ENCODE data around the gene PRSS12.
"Not testable (repeated sequence)": the region's sequence is repeated elsewhere in the genome, so short reads cannot be mapped to it uniquely, and the experiment has no call there.

PRSS12 gene, protein sequence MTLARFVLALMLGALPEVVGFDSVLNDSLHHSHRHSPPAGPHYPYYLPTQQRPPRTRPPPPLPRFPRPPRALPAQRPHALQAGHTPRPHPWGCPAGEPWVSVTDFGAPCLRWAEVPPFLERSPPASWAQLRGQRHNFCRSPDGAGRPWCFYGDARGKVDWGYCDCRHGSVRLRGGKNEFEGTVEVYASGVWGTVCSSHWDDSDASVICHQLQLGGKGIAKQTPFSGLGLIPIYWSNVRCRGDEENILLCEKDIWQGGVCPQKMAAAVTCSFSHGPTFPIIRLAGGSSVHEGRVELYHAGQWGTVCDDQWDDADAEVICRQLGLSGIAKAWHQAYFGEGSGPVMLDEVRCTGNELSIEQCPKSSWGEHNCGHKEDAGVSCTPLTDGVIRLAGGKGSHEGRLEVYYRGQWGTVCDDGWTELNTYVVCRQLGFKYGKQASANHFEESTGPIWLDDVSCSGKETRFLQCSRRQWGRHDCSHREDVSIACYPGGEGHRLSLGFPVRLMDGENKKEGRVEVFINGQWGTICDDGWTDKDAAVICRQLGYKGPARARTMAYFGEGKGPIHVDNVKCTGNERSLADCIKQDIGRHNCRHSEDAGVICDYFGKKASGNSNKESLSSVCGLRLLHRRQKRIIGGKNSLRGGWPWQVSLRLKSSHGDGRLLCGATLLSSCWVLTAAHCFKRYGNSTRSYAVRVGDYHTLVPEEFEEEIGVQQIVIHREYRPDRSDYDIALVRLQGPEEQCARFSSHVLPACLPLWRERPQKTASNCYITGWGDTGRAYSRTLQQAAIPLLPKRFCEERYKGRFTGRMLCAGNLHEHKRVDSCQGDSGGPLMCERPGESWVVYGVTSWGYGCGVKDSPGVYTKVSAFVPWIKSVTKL

DNA sequence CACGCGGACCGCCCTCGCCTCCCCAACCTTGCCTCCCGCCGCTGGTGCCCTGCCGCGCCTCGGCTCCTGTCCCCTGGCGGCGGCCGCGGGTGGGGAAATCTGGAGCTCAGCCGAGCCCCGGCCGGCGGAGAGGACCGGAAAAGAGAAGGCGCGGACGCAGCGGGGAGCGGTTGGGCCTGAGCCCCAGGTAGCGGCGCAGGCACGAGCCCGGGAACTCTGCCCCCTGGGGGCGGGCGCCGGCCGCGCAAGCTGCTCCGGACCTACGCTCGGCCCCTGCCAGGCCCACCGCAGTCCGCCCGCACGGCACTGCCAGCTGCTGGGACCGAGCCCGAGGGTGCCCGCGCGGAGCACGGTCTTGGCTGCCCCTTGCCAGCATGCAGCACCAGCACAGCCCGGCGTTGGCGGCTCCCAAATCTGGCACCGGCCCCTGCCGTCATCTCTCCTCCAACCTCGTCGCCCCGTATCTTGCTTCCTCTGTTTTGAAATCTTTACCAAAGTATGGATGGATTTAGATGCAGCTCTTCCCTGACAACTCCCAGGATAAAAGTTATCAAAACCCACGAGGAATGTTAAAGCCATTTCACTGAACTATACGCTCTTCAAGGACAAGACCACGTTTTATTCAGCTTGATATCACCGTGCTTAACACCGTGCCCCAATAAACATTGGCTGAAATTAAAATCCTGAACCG lies at the start of gene PRSS12:
Gene PRSS12 (minus strand): TSS at position 161 of the 691 bp plus-strand sequence. CDS start 283 bp downstream, outside the sequence.
- no peaks in the 10 kb centered on the region for H3K36me3 Mint-ChIP-seq
- peak within 1 kb of the TSS; percentile 72 to 77 for H3K4me3 Mint-ChIP-seq
- H3K4me1 Mint-ChIP-seq = peaks cover 8 to 9% of the 10 kb centered on the region in 2 donors
- no peaks in the 10 kb centered on the region for H3K9me3 Mint-ChIP-seq
- peaks cover 60 to 73% of the 10 kb centered on the region in 2 donors for H3K27me3 Mint-ChIP-seq
- peak; percentile 52 for DNase-seq
- H3K27ac Mint-ChIP-seq = peak within 1 kb of the TSS; percentile 59
- ATAC-seq (replicated peaks) = peak; percentile 93 to 94

DNA sequence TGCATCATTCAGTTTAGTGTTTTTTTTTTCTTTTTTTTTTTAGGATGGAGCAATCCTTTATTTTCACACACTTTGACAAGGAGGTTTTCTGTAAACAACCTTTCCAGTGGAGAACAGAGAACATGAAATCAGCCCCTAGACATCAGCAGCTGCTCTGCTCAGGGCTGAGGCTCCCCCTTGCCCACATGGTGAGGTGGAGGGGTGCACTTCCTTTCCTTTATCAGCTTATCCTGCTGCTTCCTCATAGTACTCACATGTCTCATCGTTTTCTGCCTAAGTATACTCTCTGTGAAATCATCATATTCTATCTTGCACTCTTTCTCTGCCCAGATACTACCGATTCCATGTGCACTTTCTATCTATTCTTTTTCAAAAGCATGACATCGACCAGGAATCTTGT lies 47.6 kb upstream of the PRSS12 start:
- DNase-seq (no peak), ATAC-seq (replicated peaks) (no peak)
- Mint-ChIP-seq H3K27ac (no peak overlapping the region), H3K4me3 (no peak overlapping the region), H3K4me1 (peaks cover 0 to 8% of the 10 kb centered on the region in 2 donors), H3K27me3 (peaks cover 12 to 14% of the 10 kb centered on the region in 2 donors), H3K36me3 (no peaks in the 10 kb centered on the region), H3K9me3 (peaks cover 1 to 4% of the 10 kb centered on the region in 2 donors)

DNA sequence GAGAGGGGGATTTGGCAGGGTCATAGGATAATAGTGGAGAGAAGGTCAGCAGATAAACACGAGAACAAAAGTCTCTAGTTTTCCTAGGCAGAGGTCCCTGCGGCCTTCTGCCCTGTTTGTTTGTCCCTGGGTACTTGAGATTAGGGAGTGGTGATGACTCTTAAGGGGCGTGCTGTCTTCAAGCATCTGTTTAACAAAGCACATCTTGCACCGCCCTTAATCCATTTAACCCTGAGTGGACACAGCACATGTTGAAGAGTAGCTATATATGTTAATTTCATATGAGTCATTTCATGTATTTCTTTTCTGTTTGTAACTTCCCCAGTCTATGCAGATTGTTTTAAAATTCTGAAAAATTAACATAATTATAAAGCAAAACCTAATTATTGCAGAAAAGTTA lies 47.1 kb upstream of the PRSS12 start:
- H3K4me1 Mint-ChIP-seq; H3K36me3 Mint-ChIP-seq; DNase-seq; H3K27ac Mint-ChIP-seq; H3K9me3 Mint-ChIP-seq; H3K4me3 Mint-ChIP-seq; ATAC-seq (replicated peaks): not testable (repeated sequence)
- peaks cover 11 to 14% of the 10 kb centered on the region in 2 donors for H3K27me3 Mint-ChIP-seq

DNA sequence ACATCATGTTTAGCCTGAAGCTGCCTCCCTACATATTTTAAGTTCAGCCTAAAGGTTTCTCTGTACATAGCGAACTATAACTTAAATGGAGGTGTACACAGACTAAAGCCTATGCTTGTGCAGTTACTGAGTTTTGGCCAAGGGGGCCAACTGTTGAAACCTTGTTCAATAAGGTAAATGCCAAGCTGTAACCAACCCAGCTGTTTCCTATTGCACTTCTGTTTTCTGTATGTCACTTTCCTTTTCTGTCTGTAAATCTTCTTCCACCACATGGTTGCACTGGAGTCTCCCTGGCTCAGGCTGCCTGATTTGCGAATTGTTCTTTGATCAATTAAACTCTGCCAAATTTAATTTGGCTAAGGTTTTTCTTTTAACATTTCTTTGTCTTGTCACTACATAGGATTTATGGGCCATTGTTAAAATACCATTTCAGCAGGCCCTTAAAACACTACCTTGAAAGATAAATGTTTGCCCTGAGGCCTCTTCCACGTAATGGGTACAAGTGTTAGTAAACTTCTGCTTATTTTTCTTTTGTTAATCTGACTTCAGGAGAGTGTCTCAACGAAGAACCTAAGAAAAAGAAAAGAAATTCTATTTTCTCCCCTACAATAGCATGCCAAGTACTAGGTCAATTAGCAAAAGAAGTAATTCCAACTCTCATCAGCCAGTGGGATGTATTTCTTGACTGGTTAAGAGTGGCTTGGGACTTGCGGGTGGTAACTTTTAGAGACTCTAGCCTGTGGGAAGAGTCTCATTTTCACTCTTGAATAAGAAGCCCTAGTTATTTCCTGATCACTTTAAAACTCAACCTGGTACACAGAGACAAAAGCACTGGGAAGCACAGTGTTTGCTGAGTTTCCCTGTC lies 45.7 kb upstream of the PRSS12 start:
- DNase-seq (no peak), ATAC-seq (replicated peaks) (peak; percentile 90 to 93)
- no peaks in the 10 kb centered on the region for H3K36me3 Mint-ChIP-seq
- peaks cover 0 to 1% of the 10 kb centered on the region in 2 donors for H3K9me3 Mint-ChIP-seq
- no peak overlapping the region for H3K27ac Mint-ChIP-seq
- peaks cover 8 to 14% of the 10 kb centered on the region in 2 donors for H3K27me3 Mint-ChIP-seq
- H3K4me3 Mint-ChIP-seq = peak overlapping the region in 1 of 2 donors; percentile 43
- H3K4me1 Mint-ChIP-seq = peaks cover 0 to 8% of the 10 kb centered on the region in 2 donors

DNA sequence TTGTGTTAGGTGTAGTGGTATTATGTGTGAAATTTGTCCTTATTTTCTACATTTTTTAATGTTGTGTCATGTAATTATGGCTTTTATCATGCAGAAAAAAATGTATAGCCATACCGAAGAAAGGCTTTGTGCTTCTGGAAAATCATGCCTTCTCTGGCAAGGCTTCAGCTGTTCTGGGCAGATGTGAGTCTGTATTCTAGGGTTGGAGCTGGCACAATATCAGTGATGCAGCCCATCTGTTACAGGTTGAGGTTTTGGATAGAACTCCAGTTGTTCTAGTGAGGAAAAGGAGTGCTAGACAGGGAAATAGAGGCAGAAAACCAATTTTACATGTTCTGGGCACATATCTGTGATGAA lies 44.8 kb upstream of the PRSS12 start:
- H3K4me3 Mint-ChIP-seq = no peak overlapping the region
- H3K9me3 Mint-ChIP-seq = peaks cover 4% of the 10 kb centered on the region in 2 donors
- no peak for ATAC-seq (replicated peaks)
- H3K27ac Mint-ChIP-seq = no peak overlapping the region
- no peak for DNase-seq
- H3K27me3 Mint-ChIP-seq = peaks cover 12 to 20% of the 10 kb centered on the region in 2 donors
- H3K4me1 Mint-ChIP-seq = peaks cover 0 to 8% of the 10 kb centered on the region in 2 donors
- H3K36me3 Mint-ChIP-seq = no peaks in the 10 kb centered on the region

DNA sequence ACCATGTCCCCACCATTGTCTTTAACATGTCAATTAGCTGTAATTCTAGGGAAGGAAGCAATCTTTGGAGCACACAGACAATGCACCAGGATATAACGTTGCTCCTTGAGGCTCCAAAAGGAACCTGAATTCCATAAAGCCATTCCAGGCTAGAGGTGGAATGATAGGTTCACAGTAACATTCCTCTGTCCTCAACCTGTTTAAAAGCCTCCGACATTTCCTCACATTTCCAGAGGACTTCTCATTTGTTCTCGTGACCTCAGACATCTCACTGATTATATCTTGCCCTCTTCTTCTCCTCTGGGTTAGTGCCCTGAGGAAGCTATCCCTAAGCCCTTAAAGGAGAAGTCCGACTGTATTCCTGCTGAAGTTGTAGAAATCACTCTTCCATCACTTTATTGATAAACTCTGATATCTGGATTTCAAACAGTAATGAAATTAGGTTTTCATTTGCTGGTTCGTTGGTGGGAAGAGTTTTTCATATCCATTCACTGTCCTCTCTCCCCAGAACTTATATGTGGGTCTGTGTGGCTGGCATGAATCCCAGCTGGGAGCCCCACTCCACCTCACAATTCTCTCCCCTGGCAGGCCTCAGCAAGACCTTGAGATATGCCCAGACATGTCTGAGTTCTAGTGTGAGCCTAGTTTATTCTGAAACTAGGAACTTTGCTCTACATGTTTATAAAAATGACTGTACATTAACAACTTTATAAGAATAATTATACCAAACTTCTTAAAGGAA lies 44.2 kb upstream of the PRSS12 start:
- peaks cover 12 to 20% of the 10 kb centered on the region in 2 donors for H3K27me3 Mint-ChIP-seq
- H3K4me3 Mint-ChIP-seq = no peak overlapping the region
- no peak for DNase-seq
- ATAC-seq (replicated peaks) = no peak
- no peaks in the 10 kb centered on the region for H3K36me3 Mint-ChIP-seq
- peaks cover 3 to 6% of the 10 kb centered on the region in 2 donors for H3K9me3 Mint-ChIP-seq
- peak overlapping the region; percentile 51 for H3K27ac Mint-ChIP-seq
- peaks cover 0 to 8% of the 10 kb centered on the region in 2 donors for H3K4me1 Mint-ChIP-seq

DNA sequence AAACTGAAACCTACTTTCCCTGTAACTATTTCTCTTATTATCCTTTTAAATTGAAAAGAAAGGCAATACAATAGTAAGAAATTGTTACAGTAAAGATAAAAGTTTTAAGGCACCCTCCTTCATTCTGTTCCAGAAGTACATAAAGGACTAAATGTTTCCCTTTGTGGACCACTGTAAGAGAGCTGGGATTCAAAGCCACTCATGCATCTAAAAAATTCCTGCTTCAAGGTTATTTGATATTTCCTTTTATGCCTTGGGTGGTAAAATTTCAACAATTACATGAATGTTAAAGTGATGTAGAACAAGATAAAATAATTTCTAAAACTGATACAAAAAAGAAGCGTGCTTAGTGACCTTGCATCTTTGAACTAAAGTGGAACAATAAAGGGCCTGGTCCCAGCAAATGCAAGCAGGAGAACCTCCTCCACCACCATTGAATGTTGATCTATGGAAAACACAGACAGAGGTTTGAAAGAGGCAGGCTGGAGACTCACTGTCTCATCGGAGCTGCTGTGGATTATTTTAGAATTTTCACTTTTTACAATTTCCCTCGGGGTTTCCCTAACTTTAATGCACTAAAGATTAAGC lies 42.3 kb upstream of the PRSS12 start:
- ATAC-seq (replicated peaks) (no peak), DNase-seq (no peak)
- no peak overlapping the region for H3K4me3 Mint-ChIP-seq
- H3K4me1 Mint-ChIP-seq = peaks cover 0 to 8% of the 10 kb centered on the region in 2 donors
- peaks cover 4 to 11% of the 10 kb centered on the region in 2 donors for H3K27me3 Mint-ChIP-seq
- no peak overlapping the region for H3K27ac Mint-ChIP-seq
- H3K9me3 Mint-ChIP-seq = peaks cover 3 to 6% of the 10 kb centered on the region in 2 donors
- H3K36me3 Mint-ChIP-seq = no peaks in the 10 kb centered on the region

DNA sequence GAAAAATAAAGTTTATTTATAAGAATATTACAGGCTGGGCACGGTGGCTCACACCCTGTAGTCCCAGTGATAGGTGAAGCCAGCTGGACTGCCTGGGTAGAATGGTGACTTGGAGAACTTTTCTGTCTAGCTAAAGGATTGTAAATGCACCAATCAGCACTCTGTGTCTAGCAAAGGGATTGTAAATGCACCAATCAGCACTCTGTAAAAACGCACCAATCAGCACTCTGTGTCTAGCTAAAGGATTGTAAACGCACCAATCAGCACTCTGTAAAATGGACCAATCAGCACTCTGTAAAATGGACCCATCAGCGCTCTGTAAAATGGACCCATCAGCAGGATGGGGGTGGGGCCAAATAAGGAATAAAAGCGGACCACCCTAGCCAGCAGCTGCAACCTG lies 39.7 kb upstream of the PRSS12 start:
- not testable (repeated sequence) for H3K4me1 Mint-ChIP-seq; H3K36me3 Mint-ChIP-seq; DNase-seq; H3K4me3 Mint-ChIP-seq; H3K27ac Mint-ChIP-seq; ATAC-seq (replicated peaks); H3K9me3 Mint-ChIP-seq
- peaks cover 4 to 11% of the 10 kb centered on the region in 2 donors for H3K27me3 Mint-ChIP-seq

DNA sequence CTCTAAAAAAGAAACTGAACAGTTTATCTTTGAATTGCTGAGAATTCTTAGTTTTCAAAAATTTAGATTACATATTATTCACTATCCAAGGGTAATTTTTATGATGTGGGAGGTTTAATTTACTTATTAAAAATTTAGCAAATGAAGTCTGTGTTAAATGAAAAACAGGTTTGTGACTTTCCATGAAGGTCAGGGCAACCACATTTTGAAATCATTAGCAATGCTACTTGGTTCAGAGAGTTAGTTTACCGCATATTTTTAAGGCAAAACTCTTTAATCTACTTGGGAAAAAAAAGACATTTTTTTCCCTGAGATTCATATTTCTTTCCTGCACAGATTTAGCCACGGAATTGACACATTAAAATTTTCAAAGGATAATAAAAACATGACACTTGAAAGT lies 37.3 kb upstream of the PRSS12 start:
- H3K4me3 Mint-ChIP-seq = no peak overlapping the region
- ATAC-seq (replicated peaks) (no peak), DNase-seq (no peak)
- no peaks in the 10 kb centered on the region for H3K4me1 Mint-ChIP-seq
- H3K9me3 Mint-ChIP-seq = peaks cover 11 to 18% of the 10 kb centered on the region in 2 donors
- peaks cover 4 to 6% of the 10 kb centered on the region in 2 donors for H3K27me3 Mint-ChIP-seq
- no peaks in the 10 kb centered on the region for H3K36me3 Mint-ChIP-seq
- H3K27ac Mint-ChIP-seq = no peak overlapping the region

DNA sequence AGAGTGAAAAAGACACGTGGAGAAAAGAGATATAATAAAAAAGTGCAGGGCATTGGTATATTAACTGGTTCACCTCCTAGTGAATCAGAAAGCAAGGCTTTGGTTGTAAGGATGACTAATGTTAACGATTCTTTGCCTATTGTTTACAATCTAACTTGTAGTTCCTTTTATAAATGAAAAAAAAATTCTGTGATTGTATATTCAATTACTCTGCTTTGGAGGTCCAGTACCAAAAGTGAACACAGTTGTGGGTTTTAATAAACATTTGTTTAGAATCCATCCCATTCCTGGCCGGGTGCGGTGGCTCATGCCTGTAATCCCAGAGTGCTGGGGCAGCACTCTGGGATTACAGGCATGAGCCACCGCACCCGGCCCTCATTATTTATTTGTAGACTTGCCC lies 36.9 kb upstream of the PRSS12 start:
- no peak for DNase-seq
- Mint-ChIP-seq H3K27me3 (peaks cover 4 to 6% of the 10 kb centered on the region in 2 donors), H3K9me3 (peaks cover 11 to 18% of the 10 kb centered on the region in 2 donors), H3K4me3 (no peak overlapping the region), H3K36me3 (no peaks in the 10 kb centered on the region), H3K27ac (no peak overlapping the region), H3K4me1 (no peaks in the 10 kb centered on the region)
- no peak for ATAC-seq (replicated peaks)

DNA sequence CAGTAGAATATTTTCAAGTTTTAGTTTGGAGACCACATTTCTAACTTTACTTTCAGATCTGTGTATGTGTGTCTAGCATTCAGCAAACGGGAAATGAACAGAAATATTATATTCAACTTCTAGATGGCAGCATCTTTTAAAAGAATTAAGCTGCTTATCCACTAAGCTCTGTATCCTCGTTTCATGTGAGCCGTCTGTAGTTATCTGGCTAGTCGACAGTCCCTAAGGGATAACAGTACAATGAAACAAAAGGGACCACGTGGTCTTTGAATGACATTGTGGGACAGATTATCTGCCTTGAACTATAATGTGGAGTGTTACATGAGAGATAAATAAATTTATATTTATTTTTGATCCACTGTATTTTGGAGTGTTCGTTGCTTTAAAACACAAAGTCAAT lies 35.8 kb upstream of the PRSS12 start:
- Mint-ChIP-seq H3K36me3 (no peaks in the 10 kb centered on the region), H3K4me1 (no peaks in the 10 kb centered on the region), H3K27ac (no peak overlapping the region), H3K27me3 (peaks cover 4 to 6% of the 10 kb centered on the region in 2 donors), H3K9me3 (peaks cover 11 to 22% of the 10 kb centered on the region in 2 donors), H3K4me3 (no peak overlapping the region)
- DNase-seq (no peak), ATAC-seq (replicated peaks) (no peak)

DNA sequence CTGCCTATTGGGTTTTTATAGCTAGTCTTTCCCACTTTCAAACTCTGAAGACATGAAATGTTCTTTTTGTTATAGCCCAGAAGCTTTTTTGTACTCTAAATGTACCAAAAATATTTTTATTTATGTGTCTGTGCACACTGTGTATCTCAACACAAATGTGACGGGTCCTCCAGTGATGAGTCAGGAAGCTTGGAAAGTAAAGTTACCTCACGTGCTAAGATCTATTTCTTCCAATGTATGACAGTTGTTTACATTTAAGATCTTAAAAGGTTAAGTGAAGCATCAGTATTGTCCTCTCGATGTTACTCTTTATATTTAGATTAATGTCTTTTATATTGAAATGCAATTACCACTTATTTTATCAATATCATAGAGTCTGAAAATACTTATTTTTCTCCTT lies 29.1 kb upstream of the PRSS12 start:
- H3K27me3 Mint-ChIP-seq = peaks cover 4% of the 10 kb centered on the region in 2 donors
- no peak overlapping the region for H3K27ac Mint-ChIP-seq
- H3K36me3 Mint-ChIP-seq = no peaks in the 10 kb centered on the region
- no peak for ATAC-seq (replicated peaks)
- no peak overlapping the region for H3K4me3 Mint-ChIP-seq
- H3K9me3 Mint-ChIP-seq = peaks cover 3 to 16% of the 10 kb centered on the region in 2 donors
- H3K4me1 Mint-ChIP-seq = no peaks in the 10 kb centered on the region
- DNase-seq = no peak
